B cell (primary cell): ENCODE measurements around the gene STOML1. TPM values are rescaled to one million over a fixed set of nuclear protein-coding genes. Genes with fewer than 3 reads are reported as not detected.
A peak's percentile ranks its signal among the peaks of the same experiment; 100 is the strongest.

Source experiments
- ATAC-seq: fragments of 200-7000 bp; cut with Tn5 transposase; one replicate; pipeline ENCODE4 v1.10.0; 2021; ENCODE audit warnings: low read depth, mild to moderate bottlenecking, moderate number of reproducible peaks, moderate library complexity
- CTCF ChIA-PET: fragments of 350-600 bp; sonication (Branson Sonifier 250); formaldehyde crosslinking; loops from one replicate; lab custom pipeline; 2021; ENCODE audit warnings: antibody characterized with exemption, inconsistent platforms; lab: Charles Lee
- POLR2A ChIA-PET: fragments of 350-600 bp; sonication (Branson Sonifier 250); formaldehyde crosslinking; loops from one replicate; lab custom pipeline; 2021; ENCODE audit warnings: antibody characterized with exemption; lab: Charles Lee
- DNase-seq: peaks from one replicate; pipeline ENCODE4 v3.0.0; 2013
- H2AFZ ChIP-seq: 2 replicates; pipeline ENCODE4 v1.6.1; 2012; ENCODE audit warnings: mild to moderate bottlenecking, low read depth, low read length; ENCODE audit not compliant: insufficient read depth, poor library complexity, severe bottlenecking
- H3K27ac ChIP-seq, 2 donors: 1 replicate in 1 of 2; 2 replicates in 1 of 2; pipeline ENCODE4 v1.5.1; 2012 to 2013; ENCODE audit warnings: low read length in 2 of 2, mild to moderate bottlenecking in 2 of 2, moderate library complexity in 1 of 2
- H3K27me3 ChIP-seq, 4 experiments: fragments of 200-600 bp in 1 of 4; sonication (generic) in 1 of 4; replicated peaks in 1 of 4; 1 replicate in 2 of 4; 2 replicates in 2 of 4; pipeline versions ENCODE4 v1.6.1 to v1.7.0; 2013 to 2016; ENCODE audit warnings: low read length in 3 of 4, mild to moderate bottlenecking in 2 of 4, mixed read lengths in 1 of 4, moderate library complexity in 1 of 4; ENCODE audit not compliant: insufficient read depth in 4 of 4, control insufficient read depth in 3 of 4; ENCODE audit errors: control extremely low read depth in 1 of 4
- H3K36me3 ChIP-seq, 2 experiments: replicated peaks in 1 of 2; 1 replicate in 1 of 2; 2 replicates in 1 of 2; pipeline versions ENCODE4 v1.6.1 to v1.7.1; 2013; ENCODE audit warnings: low read length in 1 of 2; ENCODE audit not compliant: insufficient read depth in 2 of 2, control insufficient read depth in 1 of 2; ENCODE audit errors: control extremely low read depth in 1 of 2, extremely low read depth in 1 of 2
- H3K4me1 ChIP-seq, 2 donors: fragments of 200-600 bp in 1 of 2; sonication (generic) in 1 of 2; 1 replicate in 1 of 2; 2 replicates in 1 of 2; pipeline versions ENCODE4 v1.5.1 to v1.6.1; 2013 to 2017; ENCODE audit warnings: low read length in 2 of 2; ENCODE audit not compliant: control insufficient read depth in 2 of 2, insufficient read depth in 2 of 2
- H3K4me2 ChIP-seq: replicated peaks from 2 replicates; pipeline ENCODE3; 2012; ENCODE audit warnings: mild to moderate bottlenecking, low read depth, low read length; ENCODE audit not compliant: poor library complexity, severe bottlenecking
- H3K4me3 ChIP-seq, 5 experiments: fragments of 200-600 bp in 1 of 5; sonication (generic) in 1 of 5; 1 replicate in 3 of 5; 2 replicates in 2 of 5; pipeline versions ENCODE4 v1.5.1 to v1.7.0; 2011 to 2016; ENCODE audit warnings: low read length in 4 of 5, mild to moderate bottlenecking in 4 of 5, low read depth in 2 of 5, control low read depth in 1 of 5, moderate library complexity in 1 of 5; ENCODE audit not compliant: insufficient read depth in 1 of 5; ENCODE audit errors: control extremely low read depth in 1 of 5, extremely low read depth in 1 of 5
- H3K79me2 ChIP-seq: fragments of 200-600 bp; sonication (generic); one replicate; pipeline ENCODE4 v1.6.0; 2016; ENCODE audit warnings: low read length; ENCODE audit not compliant: control insufficient read depth, insufficient read depth
- H3K9ac ChIP-seq: fragments of 200-600 bp; sonication (generic); 2 replicates; pipeline ENCODE4 v1.6.1; 2017; ENCODE audit warnings: mild to moderate bottlenecking, low read length, moderate library complexity
- H3K9me3 ChIP-seq, 3 donors: one replicate each; pipeline versions ENCODE4 v1.6.1 to v1.7.1; 2013; ENCODE audit warnings: low read length in 2 of 3; ENCODE audit not compliant: control insufficient read depth in 2 of 3, insufficient read depth in 1 of 3; ENCODE audit errors: control extremely low read depth in 1 of 3
- H4K20me1 ChIP-seq: 2 replicates; pipeline ENCODE4 v1.6.0; 2012; ENCODE audit warnings: mild to moderate bottlenecking, low read length; ENCODE audit not compliant: insufficient read depth, control insufficient read depth, poor library complexity, severe bottlenecking
- H3K27ac Mint-ChIP-seq: one replicate; pipeline ENCODE4 v1.8.0; 2021; ENCODE audit warnings: mixed read lengths
- H3K27me3 Mint-ChIP-seq: one replicate; pipeline ENCODE4 v1.8.0; 2021; ENCODE audit warnings: mixed read lengths
- H3K4me1 Mint-ChIP-seq: one replicate; pipeline ENCODE4 v1.8.0; 2021; ENCODE audit warnings: mixed read lengths
- H3K4me3 Mint-ChIP-seq: one replicate; pipeline ENCODE4 v1.8.0; 2021; ENCODE audit warnings: mixed read lengths
- H3K9me3 Mint-ChIP-seq: one replicate; pipeline ENCODE4 v1.8.0; 2022; ENCODE audit warnings: mixed read lengths; ENCODE audit not compliant: insufficient read depth
- CTCF ChIP-seq: fragments of 200-600 bp; IDR thresholded peaks from one replicate; pipeline ENCODE4 v1.8.0; 2022; ENCODE audit warnings: antibody characterized with exemption, mild to moderate bottlenecking
- EZH2 ChIP-seq: IDR thresholded peaks from 2 replicates; pipeline ENCODE4 v1.6.1; 2012; ENCODE audit warnings: borderline replicate concordance, low read depth, mild to moderate bottlenecking, moderate library complexity, low read length; ENCODE audit not compliant: insufficient read depth, poor library complexity, severe bottlenecking
- WGBS: methylation state at CpG from one replicate; pipeline ENCODE4 v1.1.5; 2013; ENCODE audit warnings: missing lambda C conversion rate; ENCODE audit not compliant: insufficient coverage; 5-methylcytosine and 5-hydroxymethylcytosine counted together
- intact Hi-C: fragments of 100-400 bp; cut with micrococcal nuclease; formaldehyde crosslinking; loops from one replicate; pipeline ENCODE4 v1.10.0; 2022
- polyA plus RNA-seq: library from polyadenylated mRNA; depleted of rRNA; stranded (reverse); fragments of >200 nt; gene quantifications from 2 replicates; pipeline ENCODE4 v1.2.3, GENCODE V29; 2012
- total RNA-seq, 2 donors: library from RNA; stranded (reverse); fragments of 120-200 nt in 1 of 2; gene quantifications; 1 replicate in 1 of 2; 2 replicates in 1 of 2; pipeline versions ENCODE4 v1.2.3 to v1.2.4, GENCODE V29; 2013 to 2022

The STOML1 gene
- total and polyA plus RNA-seq, 2 donors (not counting 1 experiment from before 2014, with no cell fraction given): 6.2 to 11.3 TPM

DNA sequence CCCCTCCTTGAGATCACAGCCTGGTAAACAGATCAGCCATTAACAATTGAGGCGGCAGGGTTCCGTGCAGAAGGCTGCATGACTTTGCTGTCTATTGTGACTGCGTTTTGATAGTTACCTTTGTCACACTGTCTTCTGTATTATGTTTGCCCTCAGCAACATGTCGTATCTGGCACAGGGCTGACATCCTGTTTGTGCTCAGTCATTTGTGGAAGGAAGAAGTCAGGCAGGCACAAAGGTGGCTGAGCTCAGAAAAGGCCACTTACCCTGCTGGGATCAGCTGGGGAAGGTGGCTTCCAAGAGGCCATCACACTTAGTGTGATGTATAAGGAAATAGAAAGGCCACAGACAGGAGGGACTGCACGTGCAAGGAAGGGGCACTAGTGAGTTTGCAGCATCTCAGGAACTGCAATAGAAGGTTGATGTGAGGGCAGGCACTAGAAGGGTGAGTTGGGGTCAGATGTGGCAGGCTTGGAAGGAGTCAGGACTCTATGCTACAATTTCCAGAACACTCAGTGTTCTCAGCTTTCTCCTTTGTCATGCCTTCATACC, 15.8 kb upstream of the STOML1 start:
- peak overlapping the region in 1 of 5 experiments; percentile 22 for H3K4me3 ChIP-seq
- DNase-seq (peak; percentile 56), ATAC-seq (peak; percentile 84)
- peaks cover 2 to 23% of the 10 kb centered on the region in 2 experiments for H3K36me3 ChIP-seq
- TF ChIP-seq CTCF (no peak), EZH2 (no peak)
- H3K79me2 ChIP-seq: peaks cover 99% of the 10 kb centered on the region
- H3K27me3 ChIP-seq: no peaks in the 10 kb centered on the region
- peak overlapping the region; percentile 51 for H2AFZ ChIP-seq
- Mint-ChIP-seq H3K4me1 (peaks cover 54% of the 10 kb centered on the region), H3K27ac (peak overlapping the region; percentile 89), H3K27me3 (no peaks in the 10 kb centered on the region), H3K4me3 (peak overlapping the region; percentile 78), H3K9me3 (no peaks in the 10 kb centered on the region)
- H3K4me1 ChIP-seq: peaks cover 33 to 52% of the 10 kb centered on the region in 2 donors
- H3K9ac ChIP-seq: peak overlapping the region; percentile 43
- peak overlapping the region; percentile 69 to 87 for H3K27ac ChIP-seq
- 0% methylated on average over 3 of the region's 5 CpGs for WGBS
- H3K4me2 ChIP-seq: peak overlapping the region; percentile 63
- intact Hi-C loops: loop anchor here (1.0 to 5.0 kb wide), 2 partner anchors 13 to 36 kb away; no protein-coding TSS in a partner anchor
- H4K20me1 ChIP-seq: peaks cover 39% of the 10 kb centered on the region
- peaks cover 0 to 3% (median 0%) of the 10 kb centered on the region in 3 donors for H3K9me3 ChIP-seq
- CTCF ChIA-PET: interaction anchor here (1.5 to 3.6 kb wide), 6 partner anchors 8 to 41 kb away, joined by 3 to 20 read pairs (median 8); partner anchors contain the start of gene PML
- POLR2A ChIA-PET: interaction anchor here (1.7 kb wide), 1 partner anchor 14 kb away, joined by 5 read pairs; the partner anchor contains the start of gene PML
